IMR-90 (cell line): ENCODE data around the gene SEPSECS. TPM values are rescaled to one million over a fixed set of nuclear protein-coding genes. Genes with fewer than 3 reads are reported as not detected.

Experiments
- ATAC-seq: fragments of 200-7000 bp; cut with Tn5 transposase; 2 replicates; pipeline ENCODE4 v1.9.1; 2020; ENCODE audit warnings: low read depth, mild to moderate bottlenecking, moderate library complexity
- BruUV-seq: library from RNA; stranded (reverse); fragments of 400-500 nt; replicated peaks from 2 replicates; lab custom pipeline; 2021; lab: Mats Ljungman, UMichigan
- CTCF ChIA-PET: fragments of 300-600 bp; formaldehyde crosslinking; extraction: SDS; loops from one replicate; lab custom pipeline; 2021; ENCODE audit warnings: antibody characterized with exemption; lab: Yijun Ruan, JAX
- POLR2A ChIA-PET: fragments of 300-600 bp; sonication (Branson Sonifier 250); formaldehyde crosslinking; loops from one replicate; lab custom pipeline; 2022; ENCODE audit warnings: antibody characterized with exemption; ENCODE audit not compliant: unreplicated experiment; lab: Charles Lee
- DNase-seq: peaks from one replicate; pipeline ENCODE4 v3.0.0; 2013
- H2AFZ ChIP-seq: replicated peaks from 2 replicates; pipeline ENCODE3; 2013; ENCODE audit warnings: low read length, mild to moderate bottlenecking; ENCODE audit not compliant: poor library complexity
- H2AK5ac ChIP-seq: 2 replicates; pipeline ENCODE4 v1.6.1; 2013; ENCODE audit warnings: low read depth, low read length, inconsistent platforms
- H2AK9ac ChIP-seq: replicated peaks from 2 replicates; pipeline ENCODE3; 2013; ENCODE audit warnings: mild to moderate bottlenecking, low read depth, low read length, moderate library complexity; ENCODE audit not compliant: poor library complexity
- H2BK120ac ChIP-seq: 2 replicates; pipeline ENCODE4 v1.6.1; 2013; ENCODE audit warnings: low read depth, low read length, inconsistent platforms
- H2BK15ac ChIP-seq: 3 replicates; pipeline ENCODE4 v1.6.1; 2013; ENCODE audit warnings: low read depth, low read length, inconsistent platforms
- H2BK20ac ChIP-seq: 2 replicates; pipeline ENCODE4 v1.6.1; 2013; ENCODE audit warnings: low read depth, mild to moderate bottlenecking, inconsistent platforms, low read length, moderate library complexity
- H2BK5ac ChIP-seq: 2 replicates; pipeline ENCODE4 v1.6.1; 2013; ENCODE audit warnings: mild to moderate bottlenecking, low read depth, low read length, inconsistent platforms; ENCODE audit not compliant: poor library complexity, severe bottlenecking
- H3K14ac ChIP-seq: replicated peaks from 2 replicates; pipeline ENCODE4 v1.6.1; 2013; ENCODE audit warnings: low read depth, low read length, inconsistent platforms
- H3K18ac ChIP-seq: 2 replicates; pipeline ENCODE4 v1.6.1; 2013; ENCODE audit warnings: low read depth, low read length, control low read depth
- H3K23ac ChIP-seq: 2 replicates; pipeline ENCODE4 v1.6.1; 2013; ENCODE audit warnings: low read depth, low read length, inconsistent platforms
- H3K27ac ChIP-seq: 2 replicates; pipeline ENCODE4 v1.5.1; 2013; ENCODE audit warnings: mild to moderate bottlenecking, control low read depth, low read length; ENCODE audit not compliant: insufficient read depth
- H3K27me3 ChIP-seq: 2 replicates; pipeline ENCODE4 v1.6.1; 2013; ENCODE audit warnings: low read length; ENCODE audit not compliant: control insufficient read depth, insufficient read depth
- H3K36me3 ChIP-seq: 2 replicates; pipeline ENCODE4 v1.6.1; 2013; ENCODE audit warnings: low read length, mixed read lengths; ENCODE audit not compliant: control insufficient read depth, insufficient read depth
- H3K4ac ChIP-seq: 2 replicates; pipeline ENCODE4 v1.6.1; 2013; ENCODE audit warnings: low read depth, low read length, inconsistent platforms
- H3K4me1 ChIP-seq: 2 replicates; pipeline ENCODE4 v1.6.1; 2013; ENCODE audit warnings: low read length, mixed read lengths; ENCODE audit not compliant: control insufficient read depth, insufficient read depth
- H3K4me2 ChIP-seq: 2 replicates; pipeline ENCODE4 v1.6.1; 2013; ENCODE audit warnings: low read depth, mild to moderate bottlenecking, control low read depth, low read length, moderate library complexity
- H3K4me3 ChIP-seq: 2 replicates; pipeline ENCODE4 v1.5.1; 2013; ENCODE audit warnings: low read depth, mild to moderate bottlenecking, control low read depth, low read length, moderate library complexity; ENCODE audit not compliant: insufficient read depth
- H3K56ac ChIP-seq: 2 replicates; pipeline ENCODE4 v1.6.1; 2013; ENCODE audit warnings: low read length, inconsistent platforms; ENCODE audit not compliant: insufficient read depth; ENCODE audit errors: extremely low read depth
- H3K79me1 ChIP-seq, 2 experiments: 2 replicates each; pipeline ENCODE4 v1.6.1; 2013; ENCODE audit warnings: low read length in 2 of 2, inconsistent platforms in 1 of 2, low read depth in 1 of 2
- H3K9ac ChIP-seq: 2 replicates; pipeline ENCODE4 v1.6.1; 2013; ENCODE audit warnings: low read depth, low read length, control low read depth
- H3K9me1 ChIP-seq: 2 replicates; pipeline ENCODE4 v1.6.1; 2013; ENCODE audit warnings: low read length, inconsistent platforms; ENCODE audit not compliant: insufficient read depth
- H3K9me3 ChIP-seq: 2 replicates; pipeline ENCODE4 v1.6.1; 2013; ENCODE audit warnings: low read length; ENCODE audit not compliant: control insufficient read depth, insufficient read depth
- H4K20me1 ChIP-seq: 2 replicates; pipeline ENCODE4 v1.6.1; 2013; ENCODE audit warnings: low read length, inconsistent platforms; ENCODE audit not compliant: insufficient read depth
- H4K5ac ChIP-seq: 2 replicates; pipeline ENCODE4 v1.6.1; 2013; ENCODE audit warnings: mild to moderate bottlenecking, low read depth, low read length, control low read depth
- H4K8ac ChIP-seq, 2 experiments: 2 replicates each; pipeline ENCODE4 v1.6.1; 2013; ENCODE audit warnings: low read depth in 2 of 2, low read length in 2 of 2, control low read depth in 1 of 2, inconsistent platforms in 1 of 2
- H4K91ac ChIP-seq: 2 replicates; pipeline ENCODE4 v1.6.1; 2013; ENCODE audit warnings: low read depth, low read length, inconsistent platforms; ENCODE audit not compliant: insufficient read depth
- BHLHE40 ChIP-seq: fragments of 150-350 bp; IDR thresholded peaks from 2 replicates; pipeline ENCODE4 v1.6.1; 2016; ENCODE audit warnings: mild to moderate bottlenecking, low read depth, low read length
- CEBPB ChIP-seq: IDR thresholded peaks from 2 replicates; pipeline ENCODE4 v1.6.1; 2012; ENCODE audit warnings: low read depth, low read length, improper control_type of control experiment
- CHD1 ChIP-seq: IDR thresholded peaks from 2 replicates; pipeline ENCODE4 v1.6.1; 2012; ENCODE audit warnings: low read depth, low read length, improper control_type of control experiment
- CTCF ChIP-seq: conservative IDR thresholded peaks from 2 replicates; pipeline ENCODE4 v1.5.1; 2012; ENCODE audit warnings: mild to moderate bottlenecking, low read depth, low read length, improper control_type of control experiment
- ELK1 ChIP-seq: fragments of 150-350 bp; IDR thresholded peaks from 2 replicates; pipeline ENCODE4 v1.6.1; 2016; ENCODE audit warnings: low read depth, mild to moderate bottlenecking, low read length, moderate library complexity, borderline replicate concordance
- FOS ChIP-seq: fragments of 150-350 bp; IDR thresholded peaks from 2 replicates; pipeline ENCODE4 v1.6.1; 2016; ENCODE audit warnings: low read depth, low read length
- MAFK ChIP-seq: IDR thresholded peaks from 2 replicates; pipeline ENCODE4 v1.6.1; 2012; ENCODE audit warnings: low read depth, low read length, improper control_type of control experiment
- MXI1 ChIP-seq: IDR thresholded peaks from 2 replicates; pipeline ENCODE4 v1.6.1; 2012; ENCODE audit warnings: low read depth, mild to moderate bottlenecking, low read length, moderate library complexity, borderline replicate concordance
- NFE2L2 ChIP-seq: fragments of 150-350 bp; IDR thresholded peaks from 2 replicates; pipeline ENCODE4 v1.6.1; 2016; ENCODE audit warnings: low read depth, mild to moderate bottlenecking, low read length
- POLR2A ChIP-seq: IDR thresholded peaks from 2 replicates; pipeline ENCODE4 v1.6.1; 2012; ENCODE audit warnings: mild to moderate bottlenecking, low read depth, low read length
- RCOR1 ChIP-seq: IDR thresholded peaks from 2 replicates; pipeline ENCODE4 v1.6.1; 2012; ENCODE audit warnings: mild to moderate bottlenecking, low read length, improper control_type of control experiment; ENCODE audit not compliant: insufficient replicate concordance
- RFX5 ChIP-seq: IDR thresholded peaks from 2 replicates; pipeline ENCODE4 v1.8.0; 2012; ENCODE audit warnings: low read depth, mild to moderate bottlenecking, low read length, moderate library complexity
- SMC3 ChIP-seq: fragments of 150-350 bp; IDR thresholded peaks from 2 replicates; pipeline ENCODE4 v1.6.1; 2016; ENCODE audit warnings: low read depth, mild to moderate bottlenecking, antibody characterized with exemption, low read length, moderate library complexity
- USF2 ChIP-seq: fragments of 150-350 bp; IDR thresholded peaks from 2 replicates; pipeline ENCODE4 v1.6.1; 2017; ENCODE audit warnings: mild to moderate bottlenecking, antibody characterized with exemption, low read length, low read depth
- WGBS, 2 experiments: methylation state at CpG; one replicate each; pipeline versions ENCODE4 v1.1.5 to v1.1.7; 2013; ENCODE audit warnings: missing lambda C conversion rate in 2 of 2; ENCODE audit not compliant: insufficient read length in 1 of 2; ENCODE audit errors: extremely low coverage in 2 of 2; 5-methylcytosine and 5-hydroxymethylcytosine counted together
- dilution Hi-C: fragments of 300-500 bp; cut with HindIII; formaldehyde crosslinking; loops from one replicate; pipeline ENCODE4 v1.14.3; 2018; ENCODE audit warnings: low sequenced_read_pairs; ENCODE audit not compliant: unreplicated experiment
- in situ Hi-C: fragments of 300-500 bp; cut with MboI; formaldehyde crosslinking; loops from 3 replicates; pipeline ENCODE4 v1.14.3; 2019; ENCODE audit warnings: low sequenced_read_pairs, inconsistent platforms, mixed read lengths
- intact Hi-C: fragments of 100-400 bp; cut with micrococcal nuclease; formaldehyde crosslinking; loops from 2 replicates; pipeline ENCODE4 v1.10.0; 2022
- polyA plus RNA-seq, 3 experiments: library from polyadenylated mRNA; depleted of rRNA; stranded (reverse); fragments of >200 nt; gene quantifications; 2 replicates each; pipeline ENCODE4 v1.2.3, GENCODE V29; 2012; ENCODE audit warnings: low replicate concordance in 1 of 3
- total RNA-seq: library from RNA; depleted of rRNA; stranded (reverse); fragments of >200 nt; gene quantifications from 2 replicates; pipeline ENCODE4 v1.2.3, GENCODE V29; 2012

Gene SEPSECS
- total and polyA plus RNA-seq, 2 of the 4 experiments (the other 2 are of a cell fraction): 1.7 to 5.0 TPM

GRCh38 chr4:25080571-25080970 is 79.7 kb downstream of the SEPSECS start:
- H4K20me1 ChIP-seq: no peaks in the 10 kb centered on the region
- no peak overlapping the region for H3K9ac ChIP-seq
- ATAC-seq (no peak), DNase-seq (no peak)
- H2AK9ac ChIP-seq: no peak overlapping the region
- TF ChIP-seq BHLHE40 (no peak), ELK1 (no peak), CTCF (no peak), SMC3 (no peak), CHD1 (no peak), NFE2L2 (no peak), CEBPB (no peak), MAFK (no peak), FOS (no peak), RCOR1 (no peak), POLR2A (no peak), RFX5 (no peak), MXI1 (no peak), USF2 (no peak)
- no peak overlapping the region for H3K18ac ChIP-seq
- no peak overlapping the region for H3K4me3 ChIP-seq
- no peak overlapping the region for H3K14ac ChIP-seq
- no peak overlapping the region for H4K91ac ChIP-seq
- POLR2A ChIA-PET: no interaction called here
- H2AK5ac ChIP-seq: no peak overlapping the region
- BruUV-seq: no TSS peak
- H3K36me3 ChIP-seq: no peaks in the 10 kb centered on the region
- no peaks in the 10 kb centered on the region for H3K9me3 ChIP-seq
- in situ Hi-C loops: no loop called here
- no peaks in the 10 kb centered on the region for H3K79me1 ChIP-seq
- no CpG with 5 or more reads among the region's 1 CpG for WGBS, 2 experiments
- H2AFZ ChIP-seq: no peak overlapping the region
- no peak overlapping the region for H2BK120ac ChIP-seq
- peaks cover 38% of the 10 kb centered on the region for H3K27me3 ChIP-seq
- H4K5ac ChIP-seq: no peak overlapping the region
- no peak overlapping the region for H3K4me2 ChIP-seq
- H3K9me1 ChIP-seq: no peaks in the 10 kb centered on the region
- no peak overlapping the region for H3K56ac ChIP-seq
- H3K27ac ChIP-seq: no peak overlapping the region
- CTCF ChIA-PET: no interaction called here
- H3K4ac ChIP-seq: no peak overlapping the region
- H3K4me1 ChIP-seq: no peaks in the 10 kb centered on the region
- dilution Hi-C loops: no loop called here
- no peak overlapping the region for H3K23ac ChIP-seq
- intact Hi-C loops: no loop called here
- no peak overlapping the region for H4K8ac ChIP-seq
- no peak overlapping the region for H2BK15ac ChIP-seq
- no peak overlapping the region for H2BK20ac ChIP-seq
- no peak overlapping the region for H2BK5ac ChIP-seq
